GM19099 (cell line): ENCODE measurements around the gene MOB1B.
A peak's percentile ranks its signal among the peaks of the same experiment; 100 is the strongest.

Experiments used
- POLR2A ChIP-seq: IDR thresholded peaks from 3 replicates; pipeline ENCODE4 v1.6.1; 2011; ENCODE audit warnings: low read depth; ENCODE audit not compliant: insufficient read length; ENCODE audit errors: extremely low read depth

MOB1B gene

DNA sequence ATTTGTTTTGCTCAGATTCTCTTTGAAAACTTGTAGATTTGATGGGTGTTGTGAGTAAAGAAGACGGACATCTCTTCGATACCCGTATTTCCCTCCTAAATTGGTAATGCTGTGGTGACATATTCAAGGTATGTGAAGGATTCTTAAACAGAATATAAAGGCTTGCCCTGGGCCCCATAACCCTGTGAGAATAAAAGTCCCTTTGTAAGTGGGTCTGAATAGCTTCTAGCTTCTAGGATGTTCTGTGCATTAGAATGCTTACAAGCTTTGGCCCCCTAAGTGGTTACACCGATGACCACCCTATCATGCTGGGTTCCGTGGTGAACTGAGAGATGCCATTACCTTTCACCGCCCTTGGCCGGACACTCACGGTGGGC, 574 bp upstream of the MOB1B start:
- TF ChIP-seq POLR2A = no peak

DNA sequence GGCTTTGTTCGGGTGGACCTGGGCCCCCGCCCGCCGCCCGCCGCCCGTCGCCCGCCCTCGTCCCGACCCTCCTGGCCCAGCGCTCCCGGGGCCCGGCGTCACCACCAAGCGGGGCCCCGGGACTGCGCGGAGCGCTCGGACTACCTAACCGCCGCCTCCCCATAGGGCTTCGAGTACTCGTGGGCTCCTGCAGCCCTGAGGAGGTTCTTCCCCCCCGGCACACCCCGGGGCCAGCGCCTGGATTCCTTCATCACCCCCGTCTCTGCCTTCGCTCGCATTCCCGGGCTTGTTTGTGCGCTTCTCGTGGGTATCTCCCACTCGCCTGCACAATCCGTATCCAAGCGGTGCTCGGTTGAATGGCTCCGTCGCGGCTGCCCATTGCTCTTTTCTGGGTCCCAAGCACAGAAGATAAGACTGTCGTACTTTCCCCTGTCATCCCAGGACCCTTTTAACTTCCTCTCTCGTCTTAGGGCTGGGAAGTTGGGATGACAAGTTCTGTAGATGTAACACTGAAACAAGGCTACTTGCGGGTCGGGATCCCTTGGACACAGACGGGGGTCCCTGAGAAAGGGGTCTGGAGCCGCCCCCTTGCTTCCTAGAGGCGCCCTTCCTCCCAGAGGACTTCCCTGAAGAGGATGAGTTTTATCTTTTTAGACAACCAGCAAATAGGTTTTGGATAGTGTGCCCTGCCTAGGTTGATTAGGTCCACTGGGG, 565 bp downstream of the MOB1B start:
- no peak for TF ChIP-seq POLR2A

GRCh38 chr4:70903291-70903603, 1.1 kb downstream of the MOB1B start:
- no peak for TF ChIP-seq POLR2A

- no peak for TF ChIP-seq POLR2A
Observed at GRCh38 chr4:70908993-70909556, 6.9 kb downstream of the MOB1B start.

DNA sequence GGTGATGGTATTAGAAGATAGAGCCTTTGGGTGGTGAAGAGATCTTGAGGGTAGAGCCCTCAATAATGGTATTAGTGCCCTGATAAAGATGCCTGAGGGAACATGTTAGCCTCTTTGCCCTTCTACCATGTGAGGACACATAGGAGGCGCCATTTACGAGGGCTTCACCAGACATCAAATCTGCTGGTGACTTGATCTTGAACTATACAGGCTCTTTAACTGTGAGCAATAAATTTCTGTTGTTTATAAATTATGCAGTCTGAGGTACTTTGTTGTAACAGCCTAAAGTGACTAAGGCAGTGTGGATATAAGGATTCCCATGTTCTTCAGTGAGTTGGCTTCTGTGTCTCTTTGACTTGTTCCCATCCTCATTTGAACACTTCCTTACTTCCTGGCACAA, 11.8 kb downstream of the MOB1B start:
- TF ChIP-seq POLR2A = no peak

DNA sequence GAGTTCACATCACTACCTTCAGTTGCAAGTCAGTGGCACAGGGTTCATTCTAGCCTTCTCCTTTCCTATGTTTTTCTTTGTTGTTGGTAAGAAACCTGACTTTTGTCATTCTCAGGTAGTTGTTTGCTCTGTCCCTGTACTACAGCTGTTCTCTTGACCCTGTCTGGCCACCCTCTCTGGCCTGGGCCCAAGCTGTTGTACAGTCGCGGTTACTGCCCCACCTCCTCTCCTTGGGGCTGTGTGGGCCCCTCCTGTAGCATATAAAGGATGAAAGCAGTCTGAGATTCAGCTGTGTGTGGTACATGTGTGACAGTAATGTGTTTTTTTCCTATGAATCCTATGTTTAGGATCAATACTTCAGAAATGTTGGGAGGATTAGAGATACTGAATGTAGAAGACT, 12.5 kb downstream of the MOB1B start:
- no peak for TF ChIP-seq POLR2A

DNA sequence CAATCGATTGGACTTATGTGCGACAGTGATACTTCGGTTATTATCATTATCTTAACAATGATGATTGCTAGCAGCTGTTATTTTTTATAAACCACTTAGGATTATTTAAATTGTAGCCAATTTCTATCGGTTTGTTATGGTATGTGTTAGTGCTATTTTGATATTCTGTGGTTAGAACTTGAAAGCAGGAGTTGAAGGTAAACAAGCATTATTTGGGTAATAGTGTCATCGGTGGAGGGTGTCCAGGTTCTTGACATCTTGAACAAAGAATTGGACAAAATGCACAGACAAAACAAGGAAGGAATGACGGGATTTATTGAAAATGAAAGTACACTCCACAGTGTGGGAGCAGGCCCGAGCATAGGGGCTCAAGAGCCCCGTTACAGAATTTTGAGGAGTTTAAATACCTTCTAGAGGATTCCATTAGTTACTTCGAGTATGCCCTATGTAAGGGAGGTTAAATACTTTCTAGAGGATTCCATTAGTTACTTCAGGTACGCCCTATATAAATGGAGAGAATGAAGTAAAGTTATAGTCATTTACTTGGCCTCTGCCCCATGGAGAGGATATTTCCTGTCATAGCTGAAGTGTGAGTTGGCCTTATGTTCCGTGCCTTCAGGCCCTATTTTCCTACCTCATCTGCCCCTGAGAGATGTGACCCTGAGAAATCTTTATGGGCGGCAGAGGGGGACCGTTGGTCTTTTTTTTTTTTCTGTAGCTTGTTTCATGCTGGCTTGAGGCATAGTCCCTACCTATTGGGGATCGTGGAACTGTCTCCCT, 13.1 kb downstream of the MOB1B start:
- TF ChIP-seq POLR2A = no peak

GRCh38 chr4:70915874-70916559, 13.8 kb downstream of the MOB1B start:
- TF ChIP-seq POLR2A = no peak

DNA sequence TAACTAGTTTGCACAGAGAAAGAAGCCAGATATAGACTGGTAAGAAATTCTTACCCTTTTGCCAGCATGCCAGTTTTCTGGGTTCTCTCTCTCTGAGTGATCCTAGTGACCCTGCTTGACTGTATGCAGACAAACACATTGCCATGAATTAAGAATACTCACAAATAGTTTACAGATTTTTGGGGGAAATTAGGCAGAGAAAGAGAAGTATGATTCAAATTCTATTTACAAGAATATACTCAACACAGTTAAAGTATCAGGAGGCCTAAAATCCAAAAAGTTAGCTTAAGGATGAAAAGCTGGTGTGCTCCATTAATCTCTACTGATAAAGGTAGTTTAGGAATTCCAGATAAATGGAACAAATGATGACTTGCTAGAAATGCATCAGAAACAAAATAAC, 18.4 kb downstream of the MOB1B start:
- TF ChIP-seq POLR2A = no peak

DNA sequence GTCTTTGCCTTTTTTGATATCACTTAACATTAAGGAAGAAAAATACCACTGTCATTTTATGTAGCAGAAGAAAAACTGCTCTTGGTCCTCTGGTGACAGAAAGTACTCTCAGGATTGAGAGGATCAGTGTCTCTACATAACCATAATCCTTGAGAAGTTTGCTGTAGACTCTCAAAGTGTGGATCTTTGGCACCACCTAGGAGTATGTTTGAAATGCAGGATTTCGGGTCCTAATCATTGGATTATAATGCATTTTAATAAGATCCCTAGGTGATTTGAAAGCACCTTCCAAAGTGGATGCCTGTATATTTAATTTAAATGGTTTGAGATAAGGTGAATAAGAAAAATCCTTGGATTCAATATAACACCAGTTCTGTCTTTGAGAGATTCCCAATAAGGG, 23.2 kb downstream of the MOB1B start:
- no peak for TF ChIP-seq POLR2A

- no peak for TF ChIP-seq POLR2A
Observed at GRCh38 chr4:70925899-70926635, 23.9 kb downstream of the MOB1B start.

DNA sequence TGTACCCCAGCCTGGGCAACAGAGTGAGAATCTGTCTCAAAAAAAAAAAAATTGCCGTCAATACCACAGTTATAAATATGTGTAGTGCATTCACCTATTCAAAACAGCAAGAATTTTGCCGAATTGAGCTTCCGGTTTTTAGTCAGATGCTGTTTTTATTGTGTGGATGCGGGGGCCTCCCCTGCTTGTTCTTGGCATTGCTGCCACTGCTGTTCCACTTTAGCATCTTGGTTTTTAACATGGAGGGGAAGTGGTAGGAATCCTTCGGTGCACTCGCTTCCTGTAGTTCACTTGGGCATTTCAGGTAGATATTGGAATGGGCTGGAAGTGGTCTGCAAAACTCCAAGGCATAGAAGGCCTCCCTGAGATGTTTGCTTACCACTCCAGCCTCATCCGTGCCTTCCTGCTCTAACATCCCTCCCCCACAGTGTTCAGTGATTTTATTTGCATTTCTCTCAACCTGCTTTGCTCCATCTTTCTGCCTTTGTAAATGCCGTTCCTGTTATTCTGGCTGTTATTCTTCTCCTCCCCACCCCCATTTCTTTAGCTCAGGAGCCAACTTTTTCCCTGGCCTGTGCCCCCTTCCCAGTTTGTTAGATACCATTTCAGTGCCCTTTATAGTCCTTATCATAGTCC, 25.5 kb downstream of the MOB1B start:
- TF ChIP-seq POLR2A = peak; percentile 31

DNA sequence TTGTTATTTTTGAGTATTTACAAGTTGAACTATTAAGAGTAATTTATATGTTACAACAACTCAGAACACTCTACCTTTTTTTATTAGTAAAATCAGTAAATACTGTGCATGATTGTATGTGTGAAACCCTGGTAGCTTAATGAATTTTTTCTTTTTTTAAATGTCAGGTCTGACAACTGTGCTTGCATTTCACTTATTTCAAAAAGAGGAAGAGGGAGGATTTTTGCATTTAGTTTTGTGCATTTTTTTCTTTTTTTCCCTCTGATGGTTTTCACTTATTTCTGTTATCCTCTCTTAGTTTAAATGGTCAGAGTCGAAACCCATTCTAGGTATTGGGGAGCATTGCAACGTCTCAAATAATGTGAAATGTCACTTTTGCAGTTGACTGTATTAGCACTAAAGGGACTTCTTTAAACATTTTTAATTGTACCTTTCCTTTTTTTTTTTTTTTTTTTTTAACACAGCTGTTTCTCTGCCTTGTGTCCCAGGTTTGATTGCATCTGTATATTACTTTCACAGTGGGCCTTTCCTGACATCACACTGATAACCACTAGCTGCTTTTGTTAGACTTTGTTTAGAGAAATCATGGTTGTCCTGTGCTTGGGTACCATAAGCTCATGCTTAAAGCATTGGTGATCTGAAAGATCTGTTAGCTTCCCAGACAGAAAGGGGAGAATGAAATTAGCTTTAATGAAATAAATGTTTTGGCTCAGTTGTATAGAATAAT, 28.5 kb downstream of the MOB1B start:
- no peak for TF ChIP-seq POLR2A

DNA sequence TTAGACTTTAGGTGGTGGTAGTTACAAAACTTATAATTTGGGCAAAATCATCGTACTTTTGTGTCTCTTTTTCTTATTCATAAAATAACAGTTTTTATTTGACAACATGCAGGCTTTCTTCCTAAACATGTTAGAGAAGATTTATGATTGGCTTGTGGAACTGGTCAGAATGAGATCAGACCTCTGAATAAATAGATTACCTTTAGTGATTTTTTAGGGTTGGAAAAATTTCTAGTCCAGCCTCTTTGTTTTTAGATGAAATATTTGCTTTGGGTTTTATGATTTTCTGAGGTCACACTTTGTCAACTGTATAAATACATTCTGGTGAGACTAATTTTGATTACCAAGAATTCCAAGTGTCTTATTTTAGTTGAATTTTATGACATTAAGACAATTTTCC, 29.2 kb downstream of the MOB1B start:
- no peak for TF ChIP-seq POLR2A
